Neural progenitor cell (in vitro differentiated cells): ENCODE results near the gene SRP14.

Experiments used
- EZH2 ChIP-seq: fragments of 200-600 bp; sonication (generic); IDR thresholded peaks from 2 replicates; pipeline ENCODE4 v1.6.1; 2017; ENCODE audit warnings: antibody characterized with exemption, mild to moderate bottlenecking, moderate library complexity
- TF ChIP-seq, protein P1 (sequence below): fragments of 200-600 bp; sonication (generic); IDR thresholded peaks from 2 replicates; pipeline ENCODE4 v1.5.1; 2017; ENCODE audit warnings: antibody characterized with exemption, mild to moderate bottlenecking

DNA sequence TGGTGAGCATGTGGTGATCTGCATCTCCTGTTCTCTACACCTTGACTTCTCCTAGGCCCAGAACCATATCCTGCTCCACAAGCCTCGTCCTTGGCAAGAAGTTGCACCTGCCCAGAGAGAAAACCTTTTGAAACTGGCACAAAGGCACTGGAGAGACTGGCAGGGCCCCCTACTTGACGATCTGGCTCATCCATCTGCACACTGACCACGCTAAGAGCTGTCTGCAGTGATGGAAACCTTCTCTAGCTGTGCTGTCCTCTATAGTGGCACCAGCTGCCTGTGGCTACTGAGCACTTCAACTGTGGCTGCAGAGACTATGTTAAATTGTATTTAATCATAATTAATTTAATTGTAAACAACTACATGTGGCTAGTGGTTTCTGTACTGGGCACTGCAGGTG is 26.2 kb upstream of the SRP14 start:
- TF ChIP-seq, protein P1, sequence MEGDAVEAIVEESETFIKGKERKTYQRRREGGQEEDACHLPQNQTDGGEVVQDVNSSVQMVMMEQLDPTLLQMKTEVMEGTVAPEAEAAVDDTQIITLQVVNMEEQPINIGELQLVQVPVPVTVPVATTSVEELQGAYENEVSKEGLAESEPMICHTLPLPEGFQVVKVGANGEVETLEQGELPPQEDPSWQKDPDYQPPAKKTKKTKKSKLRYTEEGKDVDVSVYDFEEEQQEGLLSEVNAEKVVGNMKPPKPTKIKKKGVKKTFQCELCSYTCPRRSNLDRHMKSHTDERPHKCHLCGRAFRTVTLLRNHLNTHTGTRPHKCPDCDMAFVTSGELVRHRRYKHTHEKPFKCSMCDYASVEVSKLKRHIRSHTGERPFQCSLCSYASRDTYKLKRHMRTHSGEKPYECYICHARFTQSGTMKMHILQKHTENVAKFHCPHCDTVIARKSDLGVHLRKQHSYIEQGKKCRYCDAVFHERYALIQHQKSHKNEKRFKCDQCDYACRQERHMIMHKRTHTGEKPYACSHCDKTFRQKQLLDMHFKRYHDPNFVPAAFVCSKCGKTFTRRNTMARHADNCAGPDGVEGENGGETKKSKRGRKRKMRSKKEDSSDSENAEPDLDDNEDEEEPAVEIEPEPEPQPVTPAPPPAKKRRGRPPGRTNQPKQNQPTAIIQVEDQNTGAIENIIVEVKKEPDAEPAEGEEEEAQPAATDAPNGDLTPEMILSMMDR, result no peak
- no peak for TF ChIP-seq EZH2
